SK-N-MC (cell line): Measurements from ENCODE around the gene HPS4.

Experiments
- EZH2 ChIP-seq: fragments of 200-600 bp; sonication (generic); IDR thresholded peaks from one replicate; pipeline ENCODE4 v1.6.1; 2017; ENCODE audit warnings: antibody characterized with exemption
- FOXP2 ChIP-seq: optimal IDR thresholded peaks from 2 replicates; pipeline ENCODE3; 2011; ENCODE audit warnings: mild to moderate bottlenecking, moderate library complexity; ENCODE audit not compliant: insufficient read depth; ENCODE audit errors: extremely low read length, control extremely low read depth
- POLR2AphosphoS5 ChIP-seq: IDR thresholded peaks from 2 replicates; pipeline ENCODE4 v1.6.1; 2012; ENCODE audit warnings: mild to moderate bottlenecking, low read depth, low read length, borderline replicate concordance

GRCh38 chr22:26482161-26482560, 1.4 kb downstream of the HPS4 start:
- TF ChIP-seq EZH2 (no peak), POLR2AphosphoS5 (no peak), FOXP2 (no peak)
